K562 (cell line): ENCODE results near the gene RBBP4. TPM values are rescaled to one million over a fixed set of nuclear protein-coding genes. Genes with fewer than 3 reads are reported as not detected.

ENCODE experiments used
- ATAC-seq: fragments of 200-7000 bp; cut with Tn5 transposase; 3 replicates; pipeline ENCODE4 v1.9.1; 2020; ENCODE audit warnings: moderate library complexity
- BruUV-seq: library from RNA; stranded (reverse); fragments of 400-500 nt; replicated peaks from 2 replicates; lab custom pipeline; 2021; lab: Mats Ljungman, UMichigan
- CTCF ChIA-PET: fragments of 300-600 bp; formaldehyde crosslinking; extraction: SDS; loops from one replicate; lab custom pipeline; 2021; ENCODE audit warnings: low intra/inter-chr PET ratio; lab: Yijun Ruan, JAX
- POLR2A ChIA-PET: fragments of 300-600, 350-650 bp; sonication (Branson Sonifier 250); formaldehyde crosslinking; extraction: SDS; loops from one replicate; lab custom pipeline; 2021; ENCODE audit warnings: antibody characterized with exemption, inconsistent platforms; lab: Yijun Ruan, JAX
- DNase-seq, 4 experiments: peaks; one replicate each; pipeline versions ENCODE4 v3.0.0 to v3.0.0-alpha.2; 2011 to 2018; ENCODE audit warnings: low spot score in 3 of 4, mixed read lengths in 3 of 4; ENCODE audit errors: extremely low read depth in 1 of 4
- FAIRE-seq: peaks from 2 replicates; lab custom pipeline; 2011; peaks lifted over from hg19 to GRCh38; lab: Jason Lieb, UNC
- H2AFZ ChIP-seq: 2 replicates; pipeline ENCODE4 v1.6.0; 2011; ENCODE audit warnings: low read depth, low read length, control low read depth, inconsistent platforms
- H3K27ac ChIP-seq: fragments of 200-600 bp; 3 replicates; pipeline ENCODE4 v1.8.0; 2011; ENCODE audit warnings: low read depth, mild to moderate bottlenecking, control low read depth, inconsistent platforms, low read length, moderate library complexity, mixed read lengths; ENCODE audit errors: extremely low read depth
- H3K27me3 ChIP-seq, 2 experiments: fragments of 300-600 bp in 1 of 2; 2 replicates in 1 of 2; 3 replicates in 1 of 2; pipeline versions ENCODE4 v1.6.0 to v1.8.0; 2011; ENCODE audit warnings: inconsistent platforms in 2 of 2, low read length in 2 of 2, mild to moderate bottlenecking in 1 of 2, mixed read lengths in 1 of 2, moderate library complexity in 1 of 2; ENCODE audit not compliant: control insufficient read depth in 2 of 2, insufficient read depth in 2 of 2
- H3K36me3 ChIP-seq: fragments of 300-600 bp; 3 replicates; pipeline ENCODE4 v1.8.0; 2011; ENCODE audit warnings: mild to moderate bottlenecking, low read length, inconsistent platforms; ENCODE audit not compliant: control insufficient read depth, insufficient read depth
- H3K4me1 ChIP-seq, 2 experiments: fragments of 200-600 bp in 1 of 2; replicated peaks in 1 of 2; 2 replicates in 1 of 2; 3 replicates in 1 of 2; pipeline versions ENCODE4 v1.5.1 to v1.8.0; 2011; ENCODE audit warnings: inconsistent platforms in 2 of 2, low read length in 2 of 2, mild to moderate bottlenecking in 1 of 2, mixed read lengths in 1 of 2, moderate library complexity in 1 of 2; ENCODE audit not compliant: control insufficient read depth in 2 of 2, insufficient read depth in 2 of 2
- H3K4me2 ChIP-seq: 2 replicates; pipeline ENCODE4 v1.6.1; 2011; ENCODE audit warnings: low read length, control low read depth, inconsistent platforms, mixed read lengths; ENCODE audit not compliant: insufficient read depth
- H3K4me3 ChIP-seq: fragments of 200-600 bp; sonication (generic), shearing (Covaris generic); 2 replicates; pipeline ENCODE4 v1.5.1; 2016; ENCODE audit warnings: control low read depth, inconsistent platforms
- H3K79me2 ChIP-seq: fragments of 200-600 bp; 3 replicates; pipeline ENCODE4 v1.8.0; 2011; ENCODE audit warnings: low read length, inconsistent platforms; ENCODE audit not compliant: control insufficient read depth, insufficient read depth
- H3K9ac ChIP-seq, 2 experiments: 2 replicates each; pipeline versions ENCODE4 v1.6.0 to v1.6.1; 2011; ENCODE audit warnings: low read depth in 2 of 2, low read length in 2 of 2, control low read depth in 1 of 2, inconsistent platforms in 1 of 2, mild to moderate bottlenecking in 1 of 2, mixed read lengths in 1 of 2; ENCODE audit not compliant: insufficient read depth in 1 of 2
- H3K9me1 ChIP-seq: one replicate; pipeline ENCODE4 v1.6.0; 2011; ENCODE audit warnings: inconsistent platforms, mild to moderate bottlenecking, low read length, moderate library complexity; ENCODE audit not compliant: control insufficient read depth, insufficient read depth
- H3K9me3 ChIP-seq: replicated peaks from 2 replicates; pipeline ENCODE4 v1.5.1; 2011; ENCODE audit warnings: low read depth, low read length, inconsistent platforms; ENCODE audit not compliant: control insufficient read depth, insufficient read depth
- H4K20me1 ChIP-seq: replicated peaks from 2 replicates; pipeline ENCODE4 v1.6.1; 2011; ENCODE audit warnings: low read length, inconsistent platforms, mixed read lengths; ENCODE audit not compliant: control insufficient read depth, insufficient read depth
- DEAF1 ChIP-seq: fragments of 450-650 bp; formaldehyde crosslinking; IDR thresholded peaks from 2 replicates; pipeline ENCODE4 v1.4.0; 2020; ENCODE audit warnings: mild to moderate bottlenecking, moderate library complexity
- E2F5 ChIP-seq: sonication (generic); formaldehyde crosslinking; IDR thresholded peaks from 2 replicates; pipeline ENCODE4 v1.8.0; 2022; ENCODE audit warnings: mild to moderate bottlenecking, missing genetic modification reagents
- ELF4 ChIP-seq: fragments of 450-650 bp; formaldehyde crosslinking; IDR thresholded peaks from 2 replicates; pipeline ENCODE4 v1.4.0; 2022; ENCODE audit warnings: missing genetic modification characterization
- FOXJ3 ChIP-seq: sonication (generic); formaldehyde crosslinking; IDR thresholded peaks from 2 replicates; pipeline ENCODE4 v1.4.0; 2020; ENCODE audit warnings: mild to moderate bottlenecking, missing genetic modification reagents
- IRF2 ChIP-seq: sonication (generic); formaldehyde crosslinking; IDR thresholded peaks from 2 replicates; pipeline ENCODE4 v1.8.1; 2022; ENCODE audit warnings: mild to moderate bottlenecking, missing genetic modification reagents
- IRF9 ChIP-seq: fragments of 450-650 bp; IDR thresholded peaks from 2 replicates; pipeline ENCODE4 v1.6.1; 2016; ENCODE audit warnings: missing biosample characterization, missing genetic modification characterization
- MED1 ChIP-seq: sonication (generic); formaldehyde crosslinking; IDR thresholded peaks from 2 replicates; pipeline ENCODE4 v1.8.1; 2023; ENCODE audit warnings: missing genetic modification reagents, borderline replicate concordance
- PKNOX1 ChIP-seq: fragments of 450-650 bp; IDR thresholded peaks from 2 replicates; pipeline ENCODE4 v1.6.1; 2016
- RBM22 ChIP-seq: fragments of 200-400 bp; formaldehyde crosslinking; IDR thresholded peaks from 2 replicates; pipeline ENCODE4 v1.6.1; 2018; ENCODE audit warnings: low read length, low read depth; ENCODE audit not compliant: poor library complexity, severe bottlenecking
- TAF7 ChIP-seq: fragments of 450-650 bp; IDR thresholded peaks from 2 replicates; pipeline ENCODE4 v1.6.1; 2016; ENCODE audit warnings: missing genetic modification characterization, missing compliant biosample characterization
- XRCC4 ChIP-seq: IDR thresholded peaks from one replicate; pipeline ENCODE4 v1.6.1; 2011; ENCODE audit not compliant: insufficient read depth, insufficient read length; ENCODE audit errors: extremely low read depth
- ZBTB8A ChIP-seq: fragments of 450-650 bp; IDR thresholded peaks from 2 replicates; pipeline ENCODE4 v1.6.1; 2018; ENCODE audit warnings: mild to moderate bottlenecking, moderate library complexity; ENCODE audit not compliant: partially characterized antibody
- ZNF253 ChIP-seq: fragments of 250-450 bp; sonication (Bioruptor Pico); conservative IDR thresholded peaks from 2 replicates; pipeline ENCODE4 v1.6.1; 2021; ENCODE audit warnings: mild to moderate bottlenecking
- WGBS: fragments of 100-300 bp; shearing (Covaris generic); methylation state at CpG from one replicate; pipeline ENCODE4 v1.1.6; 2016; ENCODE audit warnings: low coverage, mixed read lengths; ENCODE audit not compliant: insufficient coverage; ENCODE audit errors: missing lambda C conversion rate; 5-methylcytosine and 5-hydroxymethylcytosine counted together
- in situ Hi-C: fragments of 300-500 bp; cut with MboI; formaldehyde crosslinking; loops from 4 replicates; pipeline ENCODE4 v1.15.0; 2018; ENCODE audit warnings: inconsistent platforms, mixed read lengths
- intact Hi-C: fragments of 100-400 bp; cut with micrococcal nuclease; formaldehyde crosslinking; loops from 2 replicates; pipeline ENCODE4 v1.14.2; 2022
- polyA plus RNA-seq, 8 experiments: library from polyadenylated mRNA; depleted of rRNA in 4 of 8; stranded (reverse) in 5 of 8; unstranded in 3 of 8; fragments of >200 nt; fragmentation: Nextera tagmentation in 2 of 8; fragmentation: Illumina TruSeq in 1 of 8; extraction: Ambion mirVana in 2 of 8; extraction: Trizol in 1 of 8; gene quantifications; 2 replicates each; pipeline versions ENCODE4 v1.2.1 to v1.2.3, GENCODE V29; 2011 to 2014; ENCODE audit warnings: inconsistent platforms in 1 of 8, missing spikeins in 1 of 8
- total RNA-seq, 7 experiments: library from RNA; depleted of rRNA in 6 of 7; stranded (reverse); fragments of >200 nt in 6 of 7; fragmentation: Illumina TruSeq in 2 of 7; extraction: Trizol in 2 of 7; gene quantifications; 2 replicates each; pipeline versions ENCODE4 v1.2.1 to v1.2.3, GENCODE V29; 2011 to 2021; ENCODE audit warnings: low replicate concordance in 1 of 7

The RBBP4 gene
- total and polyA plus RNA-seq, 9 of the 15 experiments (the other 6 are each of a cell fraction or from before 2014, with no cell fraction given): 185 to 409 (median 259) TPM

GRCh38 chr1:32705516-32705915 is 54.5 kb downstream of the RBBP4 start:
- FAIRE-seq: no peak
- Histone ChIP-seq H3K9me3 (no peaks in the 10 kb centered on the region), H3K36me3 (no peaks in the 10 kb centered on the region), H3K9me1 (no peaks in the 10 kb centered on the region), H3K79me2 (no peaks in the 10 kb centered on the region)
- intact Hi-C loops: no loop called here
- no TSS peak for BruUV-seq
- CTCF ChIA-PET: interaction anchor here (0.6 kb wide), 1 partner anchor 57 kb away, joined by 3 read pairs; no protein-coding TSS in a partner anchor
- TF ChIP-seq IRF9 (tag): no peak
- TF ChIP-seq MED1 (CRISPR knock-in tag): no peak
- TF ChIP-seq RBM22: no peak
- no peak for TF ChIP-seq ZBTB8A
- TF ChIP-seq ZNF253: no peak
- no peak for TF ChIP-seq ELF4 (CRISPR knock-in tag)
- no peak for TF ChIP-seq IRF2 (CRISPR knock-in tag)
- TF ChIP-seq PKNOX1: no peak
- TF ChIP-seq DEAF1 (CRISPR knock-in tag): no peak
- no peak for TF ChIP-seq TAF7 (tag)
- no peak for TF ChIP-seq XRCC4
- no peak for TF ChIP-seq E2F5 (CRISPR knock-in tag)
- no peak for TF ChIP-seq FOXJ3 (CRISPR knock-in tag)
- TF ChIP-seq, all 486 proteins: peak for 0
- Histone ChIP-seq H3K27me3 (no peaks in the 10 kb centered on the region), H3K27ac (no peak overlapping the region), H2AFZ (no peak overlapping the region), H3K9ac (no peak overlapping the region), H4K20me1 (no peaks in the 10 kb centered on the region), H3K4me2 (no peak overlapping the region), H3K4me1 (peaks cover 12 to 34% of the 10 kb centered on the region in 2 experiments; a peak in 4 of 5 replicates), H3K4me3 (no peak overlapping the region)
- no peak for ATAC-seq
- in situ Hi-C loops: no loop called here
- no peak for DNase-seq
- 55% methylated on average over 7 of the region's 7 CpGs for WGBS
- POLR2A ChIA-PET: interaction anchor here (0.6 to 1.4 kb wide), 7 partner anchors 9 to 77 kb away, joined by 3 to 5 read pairs (median 4); no protein-coding TSS in a partner anchor
